HG02763 (cell line): ENCODE measurements around the gene PAIP2B.
"Not testable (repeated sequence)": the region's sequence is repeated elsewhere in the genome, so short reads cannot be mapped to it uniquely, and the experiment has no call there.

Experiments used
- ATAC-seq: cut with Tn5 transposase; IDR thresholded peaks from one replicate; pipeline ENCODE4 v1.9.1; 2021; ENCODE audit warnings: mild to moderate bottlenecking, moderate library complexity; ENCODE audit not compliant: unreplicated experiment

The PAIP2B gene

GRCh38 chr2:71226965-71227560, at the start of gene PAIP2B:
Gene PAIP2B (minus strand): TSS chr2:71227103. CDS start chr2:71202589, 24,514 bp downstream.
- peak; percentile 96 for ATAC-seq

- no peak for ATAC-seq
These were observed 49.0 kb upstream of the PAIP2B start for GRCh38 chr2:71275939-71276310.

- ATAC-seq: no peak
These were observed 42.7 kb upstream of the PAIP2B start for GRCh38 chr2:71269511-71270090.

- ATAC-seq: no peak
These were observed 36.5 kb upstream of the PAIP2B start for GRCh38 chr2:71263386-71263785.

GRCh38 chr2:71261534-71261933, 34.6 kb upstream of the PAIP2B start:
- no peak for ATAC-seq

- ATAC-seq: no peak
These were observed 29.5 kb upstream of the PAIP2B start for GRCh38 chr2:71256421-71256820.

- no peak for ATAC-seq
These were observed 27.9 kb upstream of the PAIP2B start for GRCh38 chr2:71254776-71255175.

GRCh38 chr2:71254078-71254477, 27.2 kb upstream of the PAIP2B start:
- no peak for ATAC-seq

GRCh38 chr2:71253476-71253875, 26.6 kb upstream of the PAIP2B start:
- ATAC-seq: no peak

- no peak for ATAC-seq
These were observed 26.0 kb upstream of the PAIP2B start for GRCh38 chr2:71252862-71253261.

GRCh38 chr2:71250935-71251334, 24.0 kb upstream of the PAIP2B start:
- ATAC-seq: no peak

- no peak for ATAC-seq
These were observed 17.4 kb upstream of the PAIP2B start for GRCh38 chr2:71244302-71244660.

GRCh38 chr2:71243634-71244301, 16.9 kb upstream of the PAIP2B start:
- ATAC-seq: no peak

- no peak for ATAC-seq
These were observed 13.9 kb upstream of the PAIP2B start for GRCh38 chr2:71240794-71241193.

- no peak for ATAC-seq
These were observed 11.2 kb upstream of the PAIP2B start for GRCh38 chr2:71238089-71238488.

GRCh38 chr2:71235930-71236587, 9.2 kb upstream of the PAIP2B start:
- no peak for ATAC-seq

- not testable (repeated sequence) for ATAC-seq
These were observed 6.2 kb upstream of the PAIP2B start for GRCh38 chr2:71233072-71233471.

- peak; percentile 7 for ATAC-seq
These were observed 573 bp downstream of the PAIP2B start for GRCh38 chr2:71226096-71226964.

GRCh38 chr2:71224935-71225334, 2.0 kb downstream of the PAIP2B start:
- no peak for ATAC-seq

- no peak for ATAC-seq
These were observed 2.4 kb downstream of the PAIP2B start for GRCh38 chr2:71224457-71224856.

GRCh38 chr2:71223767-71224333, 3.1 kb downstream of the PAIP2B start:
- ATAC-seq: no peak
